GM18951 (cell line): ENCODE data around the gene ZNF609.

ENCODE experiments used
- POLR2A ChIP-seq: IDR thresholded peaks from 4 replicates; pipeline ENCODE4 v1.6.1; 2011; ENCODE audit warnings: mild to moderate bottlenecking; ENCODE audit not compliant: insufficient read length, insufficient read depth; ENCODE audit errors: extremely low read depth
- in situ Hi-C: fragments of 300-500 bp; cut with MboI; formaldehyde crosslinking; loops from one replicate; pipeline ENCODE4 v1.12.0; 2022; ENCODE audit warnings: low sequenced_read_pairs, mixed read lengths, inconsistent platforms; ENCODE audit not compliant: unreplicated experiment

The ZNF609 gene

GRCh38 chr15:64693134-64693533 is 232.8 kb downstream of the ZNF609 start:
- in situ Hi-C loops: loop anchor here (25.0 kb wide), 1 partner anchor 481 kb away; no protein-coding TSS in a partner anchor
- TF ChIP-seq POLR2A: no peak

- no peak for TF ChIP-seq POLR2A
- in situ Hi-C loops: loop anchor here (25.0 kb wide), 1 partner anchor 483 kb away; no protein-coding TSS in a partner anchor
These were observed 234.4 kb downstream of the ZNF609 start for GRCh38 chr15:64694816-64695215.

DNA sequence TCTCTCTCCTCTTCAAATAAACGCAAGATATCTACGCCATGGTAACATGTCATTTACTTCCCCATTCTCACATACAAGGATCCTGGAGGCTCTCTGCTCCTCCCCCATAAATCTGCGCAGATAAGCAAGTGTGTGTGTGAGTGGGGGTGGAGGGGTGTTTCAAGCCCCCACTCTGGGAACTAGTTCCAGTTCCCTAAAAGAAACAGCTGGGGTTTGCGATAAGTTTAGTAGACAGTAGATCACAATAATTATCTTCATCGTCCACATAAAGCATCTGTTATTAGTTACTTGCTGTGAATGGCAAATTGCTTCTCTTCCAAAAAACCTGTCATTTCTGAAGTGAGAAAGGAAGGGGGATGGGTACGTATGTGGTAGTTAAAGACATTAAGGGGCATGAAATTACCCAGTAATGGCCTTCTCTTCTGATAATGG is 235.2 kb downstream of the ZNF609 start:
- in situ Hi-C loops: loop anchor here (25.0 kb wide), 1 partner anchor 483 kb away; no protein-coding TSS in a partner anchor
- no peak for TF ChIP-seq POLR2A

GRCh38 chr15:64696481-64696880 is 236.1 kb downstream of the ZNF609 start:
- no peak for TF ChIP-seq POLR2A
- in situ Hi-C loops: loop anchor here (25.0 kb wide), 1 partner anchor 484 kb away; no protein-coding TSS in a partner anchor

GRCh38 chr15:64697911-64698369 is 237.6 kb downstream of the ZNF609 start:
- in situ Hi-C loops: loop anchor here (25.0 kb wide), 1 partner anchor 486 kb away; no protein-coding TSS in a partner anchor

GRCh38 chr15:64698823-64699222 is 238.4 kb downstream of the ZNF609 start:
- in situ Hi-C loops: loop anchor here (25.0 kb wide), 1 partner anchor 487 kb away; no protein-coding TSS in a partner anchor

More at GRCh38 chr15:64697911-64698369, 237.6 kb downstream of the ZNF609 start:
- TF ChIP-seq POLR2A: no peak

GRCh38 chr15:64699751-64700388 is 239.5 kb downstream of the ZNF609 start:
- in situ Hi-C loops: loop anchor here (25.0 kb wide), 1 partner anchor 488 kb away; no protein-coding TSS in a partner anchor
- no peak for TF ChIP-seq POLR2A

More at GRCh38 chr15:64698823-64699222, 238.4 kb downstream of the ZNF609 start:
- TF ChIP-seq POLR2A: no peak

GRCh38 chr15:64701051-64701450 is 240.7 kb downstream of the ZNF609 start:
- no peak for TF ChIP-seq POLR2A
- in situ Hi-C loops: no loop called here

DNA sequence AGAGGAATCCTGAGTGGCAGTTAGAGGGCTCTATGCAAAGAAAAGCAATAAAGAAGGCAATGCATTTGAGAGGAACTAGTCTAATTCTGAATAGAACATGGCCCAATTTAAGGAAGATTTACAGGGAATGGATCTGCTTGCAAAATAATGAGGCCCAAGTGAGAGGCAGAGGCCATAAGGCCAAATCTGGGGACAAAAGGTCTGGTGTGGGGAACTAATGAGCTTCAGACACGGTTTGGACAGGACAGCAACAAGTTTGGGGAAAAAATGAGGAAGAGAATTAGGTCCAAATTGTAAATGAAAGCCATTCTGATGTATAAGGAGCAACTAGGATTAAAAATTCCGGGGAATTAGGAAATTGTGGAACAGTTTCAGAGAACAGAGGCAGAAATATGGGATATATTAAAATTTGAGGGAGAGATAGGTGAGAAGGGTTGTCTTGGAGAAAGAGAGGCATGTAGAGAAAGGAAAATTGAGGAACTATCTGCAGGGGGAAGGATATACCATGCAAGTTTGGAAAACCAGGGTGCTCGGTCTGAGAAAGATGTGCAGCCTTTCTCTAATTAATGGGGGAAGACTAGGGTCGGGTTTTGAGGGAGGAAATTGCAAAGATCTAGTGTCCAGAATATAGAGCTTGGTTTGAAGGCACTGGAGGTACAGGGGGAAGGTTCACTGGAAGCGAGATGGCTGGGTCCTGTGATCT is 241.3 kb downstream of the ZNF609 start:
- TF ChIP-seq POLR2A: no peak

GRCh38 chr15:64702816-64703631 is 242.6 kb downstream of the ZNF609 start:
- peak; percentile 87 for TF ChIP-seq POLR2A
- in situ Hi-C loops: no loop called here

More for the DNA sequence above, 241.3 kb downstream of the ZNF609 start:
- in situ Hi-C loops: no loop called here

DNA sequence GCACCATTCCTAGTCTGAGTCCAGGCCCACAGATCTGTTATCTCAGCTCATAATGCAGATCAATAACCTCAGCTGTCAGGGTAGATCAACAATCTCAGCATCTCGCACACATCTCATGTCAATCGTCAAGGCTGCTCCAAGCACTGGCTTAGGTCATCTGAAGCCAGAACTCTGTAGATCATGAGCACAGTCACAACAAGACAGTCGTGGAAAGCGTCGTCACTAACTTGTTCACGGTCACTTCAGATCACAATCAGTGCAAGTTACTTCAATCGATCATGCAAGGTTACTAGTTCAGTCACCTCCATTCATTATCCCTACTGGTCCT is 243.2 kb downstream of the ZNF609 start:
- in situ Hi-C loops: no loop called here
- TF ChIP-seq POLR2A: no peak

DNA sequence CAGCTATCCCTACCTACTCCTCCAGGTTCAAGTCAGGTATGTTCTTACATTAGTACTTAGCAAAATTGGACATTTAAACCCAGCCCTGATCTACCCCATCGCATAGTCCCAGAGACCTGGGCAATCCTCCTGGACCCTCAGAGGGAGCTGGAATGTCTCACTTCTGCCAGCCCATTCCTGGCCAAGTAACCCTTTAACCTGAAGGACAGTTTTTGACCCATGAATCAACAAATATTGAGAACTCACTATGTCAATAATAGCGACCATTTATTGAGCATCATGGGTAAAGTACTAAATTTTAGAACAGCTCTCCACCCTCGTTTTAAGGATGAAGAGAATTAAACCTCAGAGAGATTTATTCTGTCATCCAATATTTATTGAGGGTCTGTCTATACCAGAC is 244.6 kb downstream of the ZNF609 start:
- TF ChIP-seq POLR2A: no peak
- in situ Hi-C loops: no loop called here
